ENCODE measurements around the gene LPCAT2.

Gene LPCAT2

DNA sequence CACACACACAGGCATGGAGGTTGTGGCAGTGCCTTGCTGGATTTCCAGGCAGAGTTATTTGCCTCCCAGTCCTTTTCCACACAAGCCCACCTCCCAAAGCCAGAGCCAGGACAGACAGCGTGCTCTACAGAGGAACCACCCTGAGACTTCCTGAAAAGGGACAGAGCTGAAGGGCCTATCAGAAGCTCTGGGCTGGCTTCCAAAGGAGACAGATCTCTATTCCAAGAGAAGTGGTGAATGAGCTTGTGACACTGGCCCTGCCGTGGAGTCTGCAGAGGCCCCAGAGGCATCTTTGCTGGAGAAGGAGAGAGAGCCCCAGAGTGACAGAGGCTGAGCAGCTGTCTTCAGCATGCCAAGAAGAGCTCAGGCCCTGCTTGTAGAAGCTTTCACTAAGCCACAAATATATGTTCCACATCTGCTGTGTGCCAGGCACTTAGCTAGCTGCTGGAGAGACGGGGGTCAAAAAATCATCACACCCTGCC lies 8.3 kb upstream of the LPCAT2 start:
- DNase-seq (ENCODE audit: insufficient read length, low spot score) (no peak), FAIRE-seq (no peak)
- TF ChIP-seq TAF1 (IDR thresholded peaks at IDR 0.05; ENCODE audit: low read depth, low read length) (no peak), POLR2A (IDR thresholded peaks at IDR 0.05; ENCODE audit: low read depth, low read length) (no peak), SPI1 (IDR thresholded peaks at IDR 0.05; ENCODE audit: low read depth, low read length) (no peak), POLR2AphosphoS5 (IDR thresholded peaks at IDR 0.05; ENCODE audit: low read depth, low read length) (no peak), PAX5 (IDR thresholded peaks at IDR 0.05; ENCODE audit: insufficient read depth, low read length, severe bottlenecking) (no peak), POU2F2 (IDR thresholded peaks at IDR 0.05; ENCODE audit: low read depth, low read length) (no peak)

DNA sequence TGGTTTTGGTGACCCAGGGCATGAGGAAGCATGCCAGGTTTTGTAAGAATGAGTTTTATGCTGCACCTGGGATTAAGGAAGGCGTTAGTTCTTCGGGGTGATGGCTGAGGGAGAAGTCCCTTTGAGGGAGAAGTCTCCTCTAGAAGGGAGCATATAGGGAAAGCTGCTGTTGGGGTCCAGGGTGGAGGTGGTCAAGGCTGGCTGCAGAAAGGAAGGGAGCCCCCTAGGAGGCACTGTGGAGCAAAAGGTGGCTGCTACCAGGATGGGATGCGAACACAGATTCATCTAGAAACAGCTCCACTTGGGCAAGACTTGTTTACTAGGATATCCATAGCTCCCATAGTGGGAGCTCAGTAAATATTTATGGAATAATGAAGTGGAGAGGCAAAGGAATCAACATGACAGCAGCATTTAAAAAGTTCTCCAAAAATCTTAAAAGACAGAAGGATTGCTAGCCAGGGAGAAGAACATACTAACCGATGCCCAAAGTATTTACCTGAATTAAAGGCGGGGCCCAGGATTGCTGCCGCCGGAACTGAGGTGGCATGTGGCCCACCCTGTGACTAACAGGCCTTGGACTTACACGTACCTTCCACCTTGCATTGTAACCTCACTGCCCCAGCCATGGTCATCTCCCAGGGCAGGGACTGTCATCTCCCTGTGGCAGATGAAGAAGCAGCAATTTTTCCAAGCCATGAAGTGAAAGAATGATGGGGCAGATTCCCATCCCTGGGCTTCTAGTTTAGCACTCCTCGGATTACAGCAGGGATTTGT lies 7.1 kb upstream of the LPCAT2 start:
- DNase-seq (ENCODE audit: insufficient read length, low spot score) (no peak), FAIRE-seq (no peak)
- TF ChIP-seq POU2F2 (IDR thresholded peaks at IDR 0.05; ENCODE audit: low read depth, low read length) (no peak), PAX5 (IDR thresholded peaks at IDR 0.05; ENCODE audit: insufficient read depth, low read length, severe bottlenecking) (no peak), POLR2A (IDR thresholded peaks at IDR 0.05; ENCODE audit: low read depth, low read length) (no peak), SPI1 (IDR thresholded peaks at IDR 0.05; ENCODE audit: low read depth, low read length) (no peak), POLR2AphosphoS5 (IDR thresholded peaks at IDR 0.05; ENCODE audit: low read depth, low read length) (no peak), TAF1 (IDR thresholded peaks at IDR 0.05; ENCODE audit: low read depth, low read length) (no peak)

GRCh38 chr16:55502801-55503366 lies 6.0 kb upstream of the LPCAT2 start:
- DNase-seq (ENCODE audit: insufficient read length, low spot score) (no peak), FAIRE-seq (no peak)
- no peak for TF ChIP-seq SPI1 (IDR thresholded peaks at IDR 0.05; ENCODE audit: low read depth, low read length)
- TF ChIP-seq TAF1 (IDR thresholded peaks at IDR 0.05; ENCODE audit: low read depth, low read length): no peak
- TF ChIP-seq PAX5 (IDR thresholded peaks at IDR 0.05; ENCODE audit: insufficient read depth, low read length, severe bottlenecking): no peak
- TF ChIP-seq POU2F2 (IDR thresholded peaks at IDR 0.05; ENCODE audit: low read depth, low read length): no peak
- TF ChIP-seq POLR2A (IDR thresholded peaks at IDR 0.05; ENCODE audit: low read depth, low read length): no peak
- no peak for TF ChIP-seq POLR2AphosphoS5 (IDR thresholded peaks at IDR 0.05; ENCODE audit: low read depth, low read length)

- TF ChIP-seq POLR2AphosphoS5 (IDR thresholded peaks at IDR 0.05; ENCODE audit: low read depth, low read length) (no peak), TAF1 (IDR thresholded peaks at IDR 0.05; ENCODE audit: low read depth, low read length) (no peak), PAX5 (IDR thresholded peaks at IDR 0.05; ENCODE audit: insufficient read depth, low read length, severe bottlenecking) (no peak), POU2F2 (IDR thresholded peaks at IDR 0.05; ENCODE audit: low read depth, low read length) (no peak), POLR2A (IDR thresholded peaks at IDR 0.05; ENCODE audit: low read depth, low read length) (no peak), SPI1 (IDR thresholded peaks at IDR 0.05; ENCODE audit: low read depth, low read length) (no peak)
- no peak for DNase-seq (ENCODE audit: insufficient read length, low spot score)
- no peak for FAIRE-seq
Observed at GRCh38 chr16:55503726-55504550, 4.9 kb upstream of the LPCAT2 start.

GRCh38 chr16:55505333-55506015 lies 3.4 kb upstream of the LPCAT2 start:
- DNase-seq (ENCODE audit: insufficient read length, low spot score) (no peak), FAIRE-seq (no peak)
- no peak for TF ChIP-seq POU2F2 (IDR thresholded peaks at IDR 0.05; ENCODE audit: low read depth, low read length)
- no peak for TF ChIP-seq POLR2AphosphoS5 (IDR thresholded peaks at IDR 0.05; ENCODE audit: low read depth, low read length)
- TF ChIP-seq TAF1 (IDR thresholded peaks at IDR 0.05; ENCODE audit: low read depth, low read length): no peak
- TF ChIP-seq SPI1 (IDR thresholded peaks at IDR 0.05; ENCODE audit: low read depth, low read length): no peak
- TF ChIP-seq PAX5 (IDR thresholded peaks at IDR 0.05; ENCODE audit: insufficient read depth, low read length, severe bottlenecking): no peak
- TF ChIP-seq POLR2A (IDR thresholded peaks at IDR 0.05; ENCODE audit: low read depth, low read length): no peak

GRCh38 chr16:55506083-55506482 lies 2.8 kb upstream of the LPCAT2 start:
- no peak for TF ChIP-seq POU2F2 (IDR thresholded peaks at IDR 0.05; ENCODE audit: low read depth, low read length)
- no peak for TF ChIP-seq POLR2A (IDR thresholded peaks at IDR 0.05; ENCODE audit: low read depth, low read length)
- no peak for TF ChIP-seq PAX5 (IDR thresholded peaks at IDR 0.05; ENCODE audit: insufficient read depth, low read length, severe bottlenecking)
- TF ChIP-seq TAF1 (IDR thresholded peaks at IDR 0.05; ENCODE audit: low read depth, low read length): no peak
- no peak for TF ChIP-seq SPI1 (IDR thresholded peaks at IDR 0.05; ENCODE audit: low read depth, low read length)
- no peak for FAIRE-seq
- no peak for DNase-seq (ENCODE audit: insufficient read length, low spot score)

GRCh38 chr16:55506708-55507107 lies 2.2 kb upstream of the LPCAT2 start:
- FAIRE-seq (no peak), DNase-seq (ENCODE audit: insufficient read length, low spot score) (no peak)
- no peak for TF ChIP-seq SPI1 (IDR thresholded peaks at IDR 0.05; ENCODE audit: low read depth, low read length)
- no peak for TF ChIP-seq POLR2AphosphoS5 (IDR thresholded peaks at IDR 0.05; ENCODE audit: low read depth, low read length)
- TF ChIP-seq TAF1 (IDR thresholded peaks at IDR 0.05; ENCODE audit: low read depth, low read length): no peak
- no peak for TF ChIP-seq PAX5 (IDR thresholded peaks at IDR 0.05; ENCODE audit: insufficient read depth, low read length, severe bottlenecking)
- no peak for TF ChIP-seq POLR2A (IDR thresholded peaks at IDR 0.05; ENCODE audit: low read depth, low read length)
- TF ChIP-seq POU2F2 (IDR thresholded peaks at IDR 0.05; ENCODE audit: low read depth, low read length): no peak

- TF ChIP-seq POLR2A (IDR thresholded peaks at IDR 0.05; ENCODE audit: low read depth, low read length) (no peak), PAX5 (IDR thresholded peaks at IDR 0.05; ENCODE audit: insufficient read depth, low read length, severe bottlenecking) (no peak), POLR2AphosphoS5 (IDR thresholded peaks at IDR 0.05; ENCODE audit: low read depth, low read length) (no peak), TAF1 (IDR thresholded peaks at IDR 0.05; ENCODE audit: low read depth, low read length) (no peak), POU2F2 (IDR thresholded peaks at IDR 0.05; ENCODE audit: low read depth, low read length) (no peak), SPI1 (IDR thresholded peaks at IDR 0.05; ENCODE audit: low read depth, low read length) (no peak)
- FAIRE-seq: no peak
- DNase-seq (ENCODE audit: insufficient read length, low spot score): no peak
Observed at GRCh38 chr16:55508271-55508921, 476 bp upstream of the LPCAT2 start.

All from GM12891 (cell line).